ENCODE results near the gene ZNHIT1. TPM values are rescaled to one million over a fixed set of nuclear protein-coding genes. Genes with fewer than 3 reads are reported as not detected.

Gene ZNHIT1
- total and polyA plus RNA-seq, 2 of the 8 experiments (the other 6 are each of a cell fraction or from before 2014, with no cell fraction given): 38.2 to 61.7 TPM

GRCh38 chr7:101239191-101239950 is 21.4 kb downstream of the ZNHIT1 start:
- Histone ChIP-seq H3K36me3 (ENCODE audit: control insufficient read depth in 2 of 4, insufficient read depth in 4 of 4, low read length in 3 of 4) (no peaks in the 10 kb centered on the region; a peak in 2 of 8 replicates), H3K23me2 (ENCODE audit: low read depth, low read length) (peaks cover 1% of the 10 kb centered on the region), H4K91ac (replicated peaks; ENCODE audit: insufficient read length, low read length) (no peak overlapping the region), H4K5ac (ENCODE audit: insufficient read length, low read depth, low read length) (no peak overlapping the region), H3K18ac (ENCODE audit: extremely low read depth, low read length) (no peak overlapping the region), H3K4me2 (ENCODE audit: insufficient read depth in 1 of 2, low read depth in 2 of 2, low read length in 2 of 2) (no peak overlapping the region), H3K4me1 (replicated peaks in 1 of 4; ENCODE audit: control insufficient read depth in 3 of 4, insufficient read depth in 4 of 4, low read length in 3 of 4) (peaks cover 0 to 9% (median 4%) of the 10 kb centered on the region in 4 experiments; a peak in 5 of 7 replicates), H3K23ac (ENCODE audit: insufficient read length) (no peak overlapping the region), H3K4ac (replicated peaks; ENCODE audit: insufficient read length, low read depth, low read length) (no peak overlapping the region), H4K8ac (ENCODE audit: extremely low read depth, insufficient read depth, low read length) (no peak overlapping the region), H3K4me3 (ENCODE audit: extremely low read depth in 1 of 4, insufficient read depth in 2 of 4, low read depth in 3 of 4, low read length in 4 of 4) (no peak overlapping the region), H2BK12ac (ENCODE audit: low read depth, low read length) (0 out of 2 replicates have a peak overlapping the region, but pooled peaks have one; percentile 9), H2BK120ac (replicated peaks; ENCODE audit: low read depth, low read length) (no peak overlapping the region), H2BK15ac (ENCODE audit: low read length) (no peak overlapping the region), H3K27me3 (replicated peaks in 1 of 4; ENCODE audit: control insufficient read depth in 3 of 4, extremely low read depth in 1 of 4, insufficient read depth in 3 of 4, low read length in 3 of 4) (no peaks in the 10 kb centered on the region), H3K9ac (replicated peaks in 1 of 4; ENCODE audit: extremely low read depth in 1 of 4, low read depth in 3 of 4, low read length in 3 of 4) (no peak overlapping the region), H2BK5ac (ENCODE audit: low read depth, low read length) (peak overlapping the region; percentile 52; the same call in 1 of the 2 replicates), H3K79me2 (ENCODE audit: control insufficient read depth in 1 of 2, insufficient read depth in 2 of 2, low read length in 2 of 2) (peaks cover 0 to 16% of the 10 kb centered on the region in 2 experiments; a peak in 1 of 4 replicates), H3K14ac (ENCODE audit: insufficient read length) (no peak overlapping the region), H4K20me1 (replicated peaks in 1 of 2; ENCODE audit: control insufficient read depth in 1 of 2, insufficient read depth in 2 of 2, low read length in 2 of 2) (peaks cover 0 to 16% of the 10 kb centered on the region in 2 experiments), H2AK5ac (ENCODE audit: low read depth, low read length) (no peak overlapping the region), H2AFZ (ENCODE audit: low read length) (no peak overlapping the region), H2BK20ac (ENCODE audit: low read length) (no peak overlapping the region), H3K79me1 (ENCODE audit: low read depth, low read length) (peaks cover 6% of the 10 kb centered on the region; the same call in 1 of the 2 replicates), H3K27ac (ENCODE audit: low read depth, low read length) (no peak overlapping the region; the same call in 1 of the 2 replicates), H3K56ac (replicated peaks; ENCODE audit: insufficient read length, low read depth, low read length) (no peak overlapping the region), H3K9me3 (ENCODE audit: insufficient read depth in 2 of 2, low read depth in 1 of 2, low read length in 1 of 2) (no peaks in the 10 kb centered on the region)
- CTCF ChIA-PET (ENCODE audit: partially characterized antibody): interaction anchor here (1.0 to 2.0 kb wide), 6 partner anchors 17 to 264 kb away, joined by 3 to 7 read pairs (median 4); no protein-coding TSS in a partner anchor
- 91% methylated on average over 23 of the region's 27 CpGs; no CpG with 5 or more reads in 1 of the 2 experiments for WGBS, 2 experiments (ENCODE audit: extremely low coverage in 1 of 2, insufficient coverage in 1 of 2, insufficient read length in 1 of 2, insufficient replicate concordance in 2 of 2, low coverage in 1 of 2, low lambda C conversion rate in 2 of 2, missing lambda C conversion rate in 1 of 2)
- POLR2A ChIA-PET (ENCODE audit: partially characterized antibody): interaction anchor here (1.0 to 2.3 kb wide), 2 partner anchors 34 to 71 kb away, joined by 3 to 7 read pairs; no protein-coding TSS in a partner anchor
- FAIRE-seq: no peak
- no peak for DNase-seq (ENCODE audit: low read depth in 1 of 2, low spot score in 2 of 2)
- TF ChIP-seq USF2 (IDR thresholded peaks at IDR 0.05; ENCODE audit: low read length) (no peak), CHD2 (IDR thresholded peaks at IDR 0.05; ENCODE audit: low read length) (no peak), TBP (IDR thresholded peaks at IDR 0.05; ENCODE audit: low read depth, low read length) (no peak), SP1 (IDR thresholded peaks at IDR 0.05; ENCODE audit: low read depth, low read length) (no peak), CEBPB (IDR thresholded peaks at IDR 0.05; ENCODE audit: low read depth, low read length) (no peak), POLR2AphosphoS5 (IDR thresholded peaks at IDR 0.05; ENCODE audit: low read depth, low read length) (no peak), CHD1 (IDR thresholded peaks at IDR 0.05; ENCODE audit: low read depth, low read length) (no peak), SRF (IDR thresholded peaks at IDR 0.05; ENCODE audit: low read depth, low read length) (no peak), KDM4A (IDR thresholded peaks at IDR 0.05; ENCODE audit: low read depth, low read length, severe bottlenecking) (no peak), SIRT6 (IDR thresholded peaks at IDR 0.05; ENCODE audit: low read length) (no peak), ASH2L (IDR thresholded peaks at IDR 0.05; ENCODE audit: low read length) (no peak), SP2 (IDR thresholded peaks at IDR 0.05; ENCODE audit: low read length) (no peak), SIX5 (IDR thresholded peaks at IDR 0.05; ENCODE audit: low read depth, low read length) (no peak)
